RWPE1 (cell line): ENCODE results near the gene CENPA.

Source experiments
- CTCF ChIA-PET: fragments of 350-600 bp; sonication (Branson Sonifier 250); formaldehyde crosslinking; extraction: SDS; loops from one replicate; lab custom pipeline; 2021; lab: Yijun Ruan, JAX
- POLR2A ChIA-PET: fragments of 400-600 bp; formaldehyde crosslinking; extraction: SDS; loops from one replicate; lab custom pipeline; 2020; ENCODE audit warnings: antibody characterized with exemption; ENCODE audit not compliant: low non-redundant PET; lab: Yijun Ruan, JAX
- DNase-seq: peaks from one replicate; pipeline ENCODE4 v3.0.0; 2012; ENCODE audit warnings: low spot score
- H3K27ac ChIP-seq: fragments of 450-650 bp; 2 replicates; pipeline ENCODE4 v1.5.1; 2017
- TF ChIP-seq, protein P1 (sequence below): fragments of 450-650 bp; conservative IDR thresholded peaks from 2 replicates; pipeline ENCODE4 v1.5.1; 2017; ENCODE audit warnings: low read depth, mild to moderate bottlenecking

The CENPA gene

DNA sequence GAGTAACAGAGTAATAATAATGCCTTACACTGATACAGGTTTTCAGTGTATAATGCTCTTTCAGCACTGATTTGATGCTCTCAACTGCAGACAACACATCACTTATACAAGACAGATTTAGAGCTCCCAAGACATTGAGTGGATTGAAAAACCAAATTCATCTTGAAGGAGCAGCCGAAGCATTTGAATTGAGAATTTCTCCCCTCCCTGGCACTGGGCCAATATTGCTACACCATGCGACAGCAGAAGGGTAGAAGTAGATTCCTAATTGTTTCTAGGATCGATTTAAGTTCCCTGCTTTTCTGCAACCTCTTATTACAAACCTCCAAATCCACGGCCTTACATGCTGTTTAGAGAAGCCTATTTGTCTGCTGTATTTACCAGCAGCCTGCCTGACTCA, 15.5 kb downstream of the CENPA start:
- ChIA-PET POLR2A (no interaction called here), CTCF (no interaction called here)
- H3K27ac ChIP-seq: peak overlapping the region; percentile 32; the same call in 1 of the 2 replicates
- DNase-seq: no peak
- TF ChIP-seq, protein P1, sequence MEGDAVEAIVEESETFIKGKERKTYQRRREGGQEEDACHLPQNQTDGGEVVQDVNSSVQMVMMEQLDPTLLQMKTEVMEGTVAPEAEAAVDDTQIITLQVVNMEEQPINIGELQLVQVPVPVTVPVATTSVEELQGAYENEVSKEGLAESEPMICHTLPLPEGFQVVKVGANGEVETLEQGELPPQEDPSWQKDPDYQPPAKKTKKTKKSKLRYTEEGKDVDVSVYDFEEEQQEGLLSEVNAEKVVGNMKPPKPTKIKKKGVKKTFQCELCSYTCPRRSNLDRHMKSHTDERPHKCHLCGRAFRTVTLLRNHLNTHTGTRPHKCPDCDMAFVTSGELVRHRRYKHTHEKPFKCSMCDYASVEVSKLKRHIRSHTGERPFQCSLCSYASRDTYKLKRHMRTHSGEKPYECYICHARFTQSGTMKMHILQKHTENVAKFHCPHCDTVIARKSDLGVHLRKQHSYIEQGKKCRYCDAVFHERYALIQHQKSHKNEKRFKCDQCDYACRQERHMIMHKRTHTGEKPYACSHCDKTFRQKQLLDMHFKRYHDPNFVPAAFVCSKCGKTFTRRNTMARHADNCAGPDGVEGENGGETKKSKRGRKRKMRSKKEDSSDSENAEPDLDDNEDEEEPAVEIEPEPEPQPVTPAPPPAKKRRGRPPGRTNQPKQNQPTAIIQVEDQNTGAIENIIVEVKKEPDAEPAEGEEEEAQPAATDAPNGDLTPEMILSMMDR: no peak

DNA sequence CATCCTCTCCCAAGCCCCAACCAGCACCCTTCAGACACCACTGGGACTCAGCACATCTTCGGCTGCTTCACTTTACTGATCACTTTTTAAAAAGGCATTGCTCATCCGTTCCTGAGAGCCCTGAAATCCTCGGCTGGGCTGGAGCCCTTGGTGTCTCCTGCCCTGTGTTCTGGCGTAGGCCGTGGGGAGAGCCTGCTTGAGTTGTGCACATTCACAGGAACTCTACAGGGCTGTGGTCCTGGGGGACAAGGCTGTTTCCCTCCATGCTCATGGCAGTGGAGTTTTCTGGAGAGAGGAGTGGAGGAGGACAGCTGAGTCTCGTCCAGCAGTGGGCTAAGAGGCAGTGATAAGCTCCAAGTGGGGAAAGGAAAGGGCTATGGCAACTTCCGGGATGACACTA, 15.9 kb downstream of the CENPA start:
- ChIA-PET CTCF (interaction anchor here (0.6 kb wide), 1 partner anchor 114 kb away, joined by 3 read pairs; no protein-coding TSS in a partner anchor), POLR2A (no interaction called here)
- TF ChIP-seq, protein P1: no peak
- H3K27ac ChIP-seq: peak overlapping the region; percentile 32; the same call in 1 of the 2 replicates
- DNase-seq: no peak

DNA sequence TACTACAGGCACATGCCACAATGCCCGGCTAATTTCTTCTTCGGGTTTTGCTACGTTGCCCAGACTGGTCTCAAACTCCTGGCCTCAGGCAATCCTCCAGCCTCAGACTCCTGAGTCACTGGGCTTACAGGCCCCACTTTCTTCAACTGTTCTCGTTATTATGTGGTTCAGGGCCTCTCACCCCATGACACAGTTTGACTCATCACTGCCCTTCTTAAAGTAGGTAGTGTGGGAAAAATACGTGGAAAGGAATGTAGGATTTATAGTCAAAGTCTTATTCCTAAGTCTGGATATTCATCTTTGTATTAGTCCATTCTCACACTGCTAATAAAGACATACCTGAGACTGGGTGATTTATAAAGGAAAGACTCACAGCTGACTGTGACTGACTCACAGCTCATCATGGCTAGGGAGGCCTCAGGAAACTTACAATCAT, 19.4 kb downstream of the CENPA start:
- TF ChIP-seq, protein P1: no peak
- DNase-seq: peak; percentile 80
- ChIA-PET CTCF (no interaction called here), POLR2A (interaction anchor here (0.6 kb wide), 1 partner anchor 21 kb away, joined by 9 read pairs; no protein-coding TSS in a partner anchor)
- H3K27ac ChIP-seq: peak overlapping the region; percentile 50; the same call in 1 of the 2 replicates

DNA sequence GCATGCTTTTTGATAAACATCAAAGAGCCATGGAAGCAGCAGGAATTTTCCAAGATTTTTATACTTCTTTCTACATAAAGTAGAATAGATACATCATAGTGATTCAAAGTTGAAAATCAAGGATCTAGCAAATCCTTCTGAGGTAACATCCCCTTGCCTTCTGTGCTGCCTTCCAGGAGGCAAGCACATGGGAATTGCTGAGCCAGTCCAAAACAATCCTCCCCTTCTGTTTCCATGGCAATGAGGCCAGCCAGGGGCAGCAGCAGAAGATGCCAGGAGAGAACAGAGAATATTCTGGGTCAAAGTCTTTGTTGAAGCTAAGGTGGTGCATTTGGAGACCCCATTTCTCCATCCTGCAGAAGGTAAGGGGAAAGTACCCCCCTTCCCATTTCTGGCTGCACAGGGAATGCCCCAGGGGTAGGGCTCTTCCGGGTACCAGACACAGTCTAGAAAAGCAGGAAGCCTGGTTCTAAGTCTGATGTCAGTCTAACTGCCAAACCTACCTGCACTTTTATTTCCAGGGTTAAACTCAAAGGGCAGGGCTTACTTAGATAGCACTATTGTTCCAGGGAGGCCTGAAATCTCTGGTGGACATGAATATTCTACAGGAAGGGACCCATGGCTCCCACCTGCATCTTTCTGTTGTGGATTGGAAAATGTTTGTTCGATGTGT, 22.1 kb downstream of the CENPA start:
- no peak overlapping the region for H3K27ac ChIP-seq
- TF ChIP-seq, protein P1: no peak
- POLR2A ChIA-PET: no interaction called here
- DNase-seq: no peak
- CTCF ChIA-PET: no interaction called here

DNA sequence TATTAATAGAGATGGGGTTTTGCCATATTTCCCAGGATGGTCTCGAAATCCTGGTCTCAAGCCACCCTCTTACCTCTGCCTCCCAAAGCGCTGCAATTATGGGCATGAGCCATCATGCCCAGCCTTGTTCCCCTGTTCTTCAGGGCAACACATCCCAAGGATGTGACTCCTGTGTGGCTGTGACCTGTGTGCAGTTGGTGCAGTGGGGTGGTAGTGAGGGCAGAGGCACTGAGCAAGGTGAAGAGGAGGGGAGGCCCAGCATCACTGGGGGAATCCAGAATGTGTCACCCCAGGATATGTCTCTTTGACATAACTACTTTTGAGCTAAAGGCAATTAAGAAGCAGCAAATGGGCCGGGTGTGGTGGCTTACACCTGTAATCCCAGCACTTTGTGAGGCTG, 23.4 kb downstream of the CENPA start:
- ChIA-PET POLR2A (no interaction called here), CTCF (interaction anchor here (0.7 kb wide), 1 partner anchor 472 kb away, joined by 7 read pairs; no protein-coding TSS in a partner anchor)
- no peak overlapping the region for H3K27ac ChIP-seq
- DNase-seq: no peak
- TF ChIP-seq, protein P1: no peak

DNA sequence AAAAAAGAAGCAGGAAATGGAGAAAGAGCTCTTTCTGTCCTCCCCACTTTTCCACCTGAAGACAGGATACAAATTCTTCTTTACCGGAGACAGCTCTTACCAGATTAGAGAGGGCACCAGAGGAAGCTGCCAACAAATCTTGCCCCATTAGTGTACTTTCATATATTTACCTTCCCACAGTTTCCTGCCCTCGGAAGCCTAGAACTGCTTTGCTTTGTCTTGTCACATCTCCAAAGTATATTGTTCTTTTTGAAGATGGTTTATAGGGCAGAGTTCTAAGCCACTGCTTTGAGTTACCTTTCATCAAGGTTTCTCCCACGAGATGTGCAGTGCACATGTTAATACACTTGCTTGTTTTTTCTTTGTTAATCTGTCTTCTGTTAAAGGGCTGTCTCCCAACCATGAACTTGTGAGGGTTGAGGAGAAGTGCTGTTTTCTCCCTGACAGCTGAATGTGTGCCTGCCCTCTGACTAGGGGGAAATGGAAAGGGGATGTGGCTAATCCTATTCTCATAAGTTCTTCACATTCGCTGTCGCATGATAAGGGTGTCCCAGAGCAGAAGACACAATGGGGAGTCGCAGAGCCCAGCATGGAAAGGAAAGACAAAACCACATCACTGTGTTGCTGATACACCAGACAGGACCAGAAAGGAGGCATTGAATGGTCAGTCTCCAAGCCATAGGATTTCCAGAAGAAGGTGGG, 24.2 kb downstream of the CENPA start:
- DNase-seq: no peak
- ChIA-PET CTCF (no interaction called here), POLR2A (no interaction called here)
- TF ChIP-seq, protein P1: no peak
- H3K27ac ChIP-seq: no peak overlapping the region
